ENCODE measurements around the gene CERS5.
"Not testable (repeated sequence)": the region's sequence is repeated elsewhere in the genome, so short reads cannot be mapped to it uniquely, and the experiment has no call there.

Gene CERS5

GRCh38 chr12:50100561-50100960, 66.6 kb downstream of the CERS5 start:
- DNase-seq: no peak

- DNase-seq: no peak
Measured at GRCh38 chr12:50099302-50100008, 67.7 kb downstream of the CERS5 start.

- no peak for DNase-seq
Measured at GRCh38 chr12:50097952-50098351, 69.2 kb downstream of the CERS5 start.

DNA sequence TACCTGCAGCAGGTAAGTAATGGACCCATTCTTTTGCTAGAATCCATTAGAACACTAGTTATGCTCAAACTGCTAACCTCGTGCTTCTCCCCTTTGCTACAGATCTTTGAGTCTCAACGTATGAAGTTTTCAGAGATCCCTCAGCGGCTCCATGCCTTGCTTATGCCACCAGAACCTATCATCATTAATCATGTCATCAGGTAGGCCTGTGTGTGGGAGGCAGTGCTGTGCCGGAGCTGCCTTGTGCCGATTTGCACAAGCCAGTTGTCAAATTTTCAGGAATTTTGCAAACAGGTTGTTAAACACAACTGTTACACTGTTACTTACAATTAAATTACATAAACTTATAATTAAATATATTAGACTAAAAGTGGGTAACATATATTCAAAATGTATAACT, 76.8 kb downstream of the CERS5 start:
- no peak for DNase-seq

- no peak for DNase-seq
Measured at GRCh38 chr12:50089730-50090129, 77.4 kb downstream of the CERS5 start.

DNA sequence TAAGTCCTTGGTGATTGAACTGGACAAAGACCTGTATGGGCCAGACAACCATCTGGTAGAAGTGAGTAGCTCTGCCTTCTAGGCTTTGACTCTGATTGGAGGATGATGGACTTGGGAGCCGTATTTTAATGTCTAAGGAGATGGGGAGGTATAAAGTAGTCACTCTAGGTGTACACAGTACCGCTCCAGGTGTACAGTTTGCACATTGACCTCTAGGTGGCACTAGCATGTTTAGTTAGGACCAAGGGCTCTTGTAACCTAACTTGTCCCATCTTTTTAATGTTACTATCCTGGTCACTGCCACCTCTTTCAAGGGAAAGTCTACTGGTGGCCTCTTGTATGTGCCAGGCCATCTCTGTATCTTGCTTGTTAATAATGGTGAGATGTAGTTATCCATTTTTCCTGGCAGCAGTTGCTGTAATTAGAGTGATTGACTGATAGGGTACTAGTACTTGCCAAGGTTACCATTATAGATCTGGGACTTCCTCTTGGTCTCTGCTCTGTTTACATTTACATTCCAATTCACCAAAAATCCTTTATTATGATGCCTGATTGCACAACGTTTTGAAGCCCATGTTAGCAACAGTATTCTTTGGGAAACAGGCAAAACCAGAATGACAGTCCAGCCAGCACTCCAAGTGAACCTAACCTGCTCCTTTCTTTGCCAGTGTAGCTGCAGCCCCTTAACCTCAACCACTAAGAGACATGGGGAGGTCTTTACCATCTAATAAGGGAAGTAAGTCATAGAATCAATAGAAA, 78.4 kb downstream of the CERS5 start:
- DNase-seq: peak; percentile 24

DNA sequence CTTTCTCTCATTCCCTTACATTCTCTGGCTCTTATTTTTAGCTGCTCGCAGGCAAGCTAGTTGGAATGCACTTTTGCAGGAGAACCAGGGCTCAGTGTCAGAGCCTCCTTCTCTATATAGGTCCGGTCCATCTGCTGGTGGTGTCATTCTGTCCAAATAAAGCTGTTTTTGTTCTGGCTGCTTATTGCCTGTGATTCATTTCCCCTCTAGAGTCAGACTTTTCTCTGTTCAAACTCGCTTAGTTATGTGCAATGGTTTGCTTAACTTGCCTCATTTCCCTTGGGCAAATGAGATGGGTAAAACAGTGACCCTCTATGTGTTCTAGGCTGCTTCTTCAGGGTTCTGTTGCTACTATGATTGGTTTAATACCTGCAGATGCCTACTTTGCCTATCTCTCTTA, 79.2 kb downstream of the CERS5 start:
- DNase-seq: no peak

- DNase-seq: no peak
Measured at GRCh38 chr12:50087151-50087550, 80.0 kb downstream of the CERS5 start.

DNA sequence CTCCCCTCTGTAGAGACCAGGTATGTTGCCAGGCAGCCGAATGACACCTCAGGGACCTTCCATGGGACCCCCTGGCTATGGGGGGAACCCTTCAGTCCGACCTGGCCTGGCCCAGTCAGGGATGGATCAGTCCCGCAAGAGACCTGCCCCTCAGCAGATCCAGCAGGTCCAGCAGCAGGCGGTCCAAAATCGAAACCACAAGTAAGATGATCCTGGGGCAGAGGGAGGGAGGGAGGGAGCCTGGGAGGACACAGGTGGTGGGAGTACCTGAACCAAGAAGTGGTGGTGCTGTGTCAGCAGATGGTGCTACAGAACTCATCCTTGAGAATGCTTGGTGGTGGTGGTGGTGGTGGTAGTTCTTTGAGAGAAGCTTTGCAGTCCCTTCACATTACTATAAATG, 81.0 kb downstream of the CERS5 start:
- DNase-seq: no peak

GRCh38 chr12:50085615-50086072, 81.5 kb downstream of the CERS5 start:
- DNase-seq: no peak

DNA sequence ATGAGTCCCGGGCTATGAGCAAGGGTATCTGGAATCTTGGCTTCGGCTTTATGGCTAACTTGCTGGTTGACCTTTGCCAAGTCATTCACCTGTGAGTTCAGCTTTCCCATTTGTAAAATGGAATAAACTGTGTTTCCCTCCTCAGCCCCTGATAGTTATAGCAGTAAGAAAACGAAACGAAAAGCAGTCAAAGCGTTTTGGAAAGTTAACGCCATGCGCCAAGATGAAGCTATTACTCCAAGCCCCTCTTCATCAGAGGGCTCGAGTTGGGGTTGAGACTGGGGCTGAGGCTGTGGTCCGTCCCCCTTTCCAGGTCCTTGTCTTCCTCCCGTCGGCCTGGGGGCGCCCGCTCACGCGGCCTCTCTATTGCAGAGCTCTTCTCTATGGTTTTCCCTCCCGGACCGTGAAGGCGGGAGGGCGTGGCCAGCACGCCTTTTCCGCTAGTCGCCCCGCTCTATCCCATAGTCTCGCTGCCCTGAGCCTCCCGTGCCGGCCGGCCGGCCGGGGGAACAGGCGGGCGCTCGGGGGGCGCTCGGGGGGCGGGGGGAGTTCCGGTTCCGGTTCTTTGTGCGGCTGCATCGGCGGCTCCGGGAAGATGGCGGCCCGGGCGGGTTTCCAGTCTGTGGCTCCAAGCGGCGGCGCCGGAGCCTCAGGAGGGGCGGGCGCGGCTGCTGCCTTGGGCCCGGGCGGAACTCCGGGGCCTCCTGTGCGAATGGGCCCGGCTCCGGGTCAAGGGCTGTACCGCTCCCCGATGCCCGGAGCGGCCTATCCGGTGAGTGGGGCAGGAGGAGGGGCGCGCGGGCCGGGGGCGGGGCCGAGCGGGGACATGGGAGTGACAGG, 82.2 kb downstream of the CERS5 start, which contains the start of gene SMARCD1:
TSS of gene SMARCD1 (plus strand) at position 568 of the 840 bp plus-strand sequence. CDS start at position 596, 28 bp downstream.
- peak; percentile 79 for DNase-seq

GRCh38 chr12:50084409-50084774, 82.8 kb downstream of the CERS5 start:
- not testable (repeated sequence) for DNase-seq

- DNase-seq: no peak
Measured at GRCh38 chr12:50083301-50083700, 83.9 kb downstream of the CERS5 start.

- DNase-seq: no peak
Measured at GRCh38 chr12:50082644-50083043, 84.5 kb downstream of the CERS5 start.

- DNase-seq: no peak
Measured at GRCh38 chr12:50081096-50081808, 85.9 kb downstream of the CERS5 start.

- no peak for DNase-seq
Measured at GRCh38 chr12:50079771-50080170, 87.4 kb downstream of the CERS5 start.

All from GF-D8 (cell line).